GM21576 (cell line): ENCODE measurements around the gene ATP1A3.

Experiments
- ATAC-seq: cut with Tn5 transposase; IDR thresholded peaks from one replicate; pipeline ENCODE4 v1.9.1; 2021; ENCODE audit warnings: mild to moderate bottlenecking, moderate library complexity; ENCODE audit not compliant: unreplicated experiment

ATP1A3 gene

DNA sequence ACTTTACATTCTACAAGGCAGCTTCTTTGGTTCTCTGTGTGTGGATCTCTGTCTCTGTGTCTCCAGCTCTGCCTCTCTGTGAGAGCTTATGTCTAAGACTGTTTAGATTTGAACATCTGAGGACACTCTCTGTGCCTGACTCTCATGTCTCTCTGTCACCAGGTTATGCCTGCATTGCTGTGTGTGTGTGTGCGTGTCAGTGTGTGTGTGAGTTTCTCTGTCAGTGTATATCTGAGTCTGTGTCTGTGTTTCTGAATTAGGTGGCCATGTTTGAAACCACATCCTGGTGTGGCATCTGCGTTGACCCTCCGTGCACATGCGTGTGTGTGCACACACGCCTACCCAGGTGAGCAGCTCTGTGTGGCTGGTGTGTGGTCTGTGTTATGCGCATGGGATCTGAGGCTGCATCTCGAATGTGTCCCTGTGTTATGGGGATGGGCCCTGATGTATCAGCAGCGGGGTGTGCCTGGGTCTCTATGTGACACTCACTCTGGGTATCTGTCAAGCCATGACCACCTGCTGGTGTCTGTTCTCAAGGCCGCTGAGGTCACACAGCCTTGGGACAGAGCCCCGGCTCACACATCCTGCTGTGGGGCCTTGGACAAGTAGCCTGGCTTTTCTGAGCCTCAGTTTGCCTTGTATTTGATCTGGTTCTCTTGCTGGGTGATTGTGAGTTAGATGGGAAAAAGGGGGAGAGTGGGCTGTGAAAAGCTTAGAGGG, 6.7 kb downstream of the ATP1A3 start:
- no peak for ATAC-seq

DNA sequence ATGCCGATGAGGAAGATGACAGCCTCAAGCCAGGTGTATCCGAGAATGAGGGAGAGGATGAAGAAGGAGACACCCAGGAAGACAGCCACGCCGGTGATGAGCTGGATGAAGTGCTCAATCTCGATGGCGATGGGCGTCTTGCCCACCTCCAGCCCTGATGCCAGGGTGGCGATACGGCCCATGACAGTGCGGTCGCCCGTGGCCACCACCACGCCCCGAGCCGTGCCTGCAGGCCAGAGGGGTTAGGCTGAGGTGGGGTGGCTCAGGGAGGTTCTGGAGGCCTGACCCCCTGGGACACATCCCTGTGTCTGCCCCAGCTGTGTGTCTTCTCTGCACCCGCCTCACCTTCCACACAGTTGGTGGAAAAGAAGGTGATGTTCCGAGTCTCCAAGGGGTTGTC, 9.1 kb downstream of the ATP1A3 start:
- ATAC-seq = no peak

DNA sequence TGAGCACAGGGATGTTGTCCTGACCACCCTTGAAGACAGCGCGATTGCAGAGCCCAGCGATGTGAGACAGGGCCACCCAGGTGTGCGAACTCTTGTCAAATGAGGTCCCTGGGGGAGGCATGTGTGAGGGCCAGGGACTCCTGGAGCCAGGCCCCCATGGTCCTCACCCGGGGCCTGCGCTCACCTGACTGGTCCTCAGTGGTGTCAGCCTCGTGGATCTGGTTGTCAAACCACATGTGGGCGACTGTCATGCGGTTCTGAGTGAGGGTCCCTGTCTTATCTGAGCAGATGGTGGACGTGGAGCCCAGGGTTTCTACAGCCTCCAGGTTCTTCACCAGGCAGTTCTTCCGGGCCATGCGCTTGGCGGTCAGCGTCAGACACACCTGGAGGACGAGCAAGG, 12.3 kb downstream of the ATP1A3 start:
- ATAC-seq = no peak

DNA sequence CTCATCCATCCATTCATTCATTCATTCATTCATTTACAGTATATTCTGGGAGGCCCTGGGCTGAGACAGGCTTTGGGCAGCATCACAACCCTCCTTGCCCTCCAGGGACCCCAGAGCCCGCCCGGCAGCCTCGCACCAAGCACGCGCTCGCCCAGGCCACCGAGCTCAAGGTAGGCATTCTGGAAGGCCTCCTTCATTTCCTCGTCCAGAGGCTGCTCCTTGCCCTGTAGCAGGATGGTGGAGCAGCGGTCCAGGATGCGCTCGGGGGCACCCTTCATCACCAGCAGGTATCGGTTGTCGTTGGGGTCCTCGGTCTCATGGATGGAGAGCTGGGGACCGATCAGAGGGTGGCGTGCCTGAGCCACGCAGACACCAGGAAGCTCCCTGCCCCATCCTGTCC, 15.6 kb downstream of the ATP1A3 start:
- no peak for ATAC-seq

DNA sequence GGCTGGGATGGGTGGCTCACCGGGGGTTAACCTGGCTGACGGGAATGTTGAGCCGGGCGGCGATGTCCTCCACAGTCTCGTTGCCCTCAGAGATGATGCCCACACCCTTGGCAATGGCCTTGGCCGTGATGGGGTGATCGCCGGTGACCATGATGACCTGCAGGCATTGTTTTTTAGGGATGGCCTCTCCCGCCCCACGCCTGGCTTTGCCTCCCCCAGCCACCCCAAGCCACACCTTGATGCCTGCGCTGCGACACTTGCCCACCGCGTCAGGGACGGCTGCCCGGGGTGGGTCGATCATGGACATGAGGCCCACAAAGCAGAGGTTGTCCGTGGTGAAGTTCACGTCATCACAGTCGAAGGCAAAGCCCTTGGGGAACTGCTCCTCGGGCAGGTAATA, 16.1 kb downstream of the ATP1A3 start:
- no peak for ATAC-seq

DNA sequence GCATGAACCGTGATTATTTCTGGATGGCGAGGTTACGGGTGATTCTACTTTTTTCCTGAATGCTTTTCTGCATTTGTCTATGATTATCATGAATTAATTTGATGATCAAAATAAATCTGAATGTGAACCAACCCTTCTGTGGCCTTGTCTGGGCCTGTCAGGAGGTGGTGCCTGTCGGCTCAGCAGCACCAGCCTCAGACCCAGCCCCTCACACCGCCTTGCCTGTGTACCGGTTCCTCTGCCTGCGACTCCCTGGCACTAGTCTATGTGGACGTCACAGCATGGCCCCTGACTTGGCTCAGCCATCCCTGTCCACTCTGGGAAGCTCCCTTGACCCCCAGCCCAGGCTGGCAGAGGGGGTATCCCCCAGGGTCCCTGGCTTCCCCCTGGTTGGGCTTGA, 19.4 kb downstream of the ATP1A3 start:
- ATAC-seq = no peak

DNA sequence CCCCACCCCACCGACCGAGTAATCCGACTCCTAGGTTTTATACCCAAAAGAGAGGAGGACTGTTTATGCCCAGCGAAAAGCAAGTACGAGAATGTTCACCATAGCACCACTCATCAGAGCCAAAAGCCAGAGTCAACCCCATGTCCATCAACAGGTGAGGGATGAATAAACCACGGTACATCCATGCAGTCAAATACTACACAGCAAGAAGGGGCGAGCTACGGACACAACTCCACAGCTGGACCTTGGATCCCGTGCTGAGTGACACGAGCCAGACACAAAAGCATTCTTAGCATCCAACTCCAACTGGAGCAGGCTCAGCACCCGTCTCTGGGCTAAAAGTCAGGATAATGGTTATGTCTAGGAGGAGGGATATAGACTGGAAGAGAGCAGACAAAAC, 22.7 kb downstream of the ATP1A3 start:
- no peak for ATAC-seq

DNA sequence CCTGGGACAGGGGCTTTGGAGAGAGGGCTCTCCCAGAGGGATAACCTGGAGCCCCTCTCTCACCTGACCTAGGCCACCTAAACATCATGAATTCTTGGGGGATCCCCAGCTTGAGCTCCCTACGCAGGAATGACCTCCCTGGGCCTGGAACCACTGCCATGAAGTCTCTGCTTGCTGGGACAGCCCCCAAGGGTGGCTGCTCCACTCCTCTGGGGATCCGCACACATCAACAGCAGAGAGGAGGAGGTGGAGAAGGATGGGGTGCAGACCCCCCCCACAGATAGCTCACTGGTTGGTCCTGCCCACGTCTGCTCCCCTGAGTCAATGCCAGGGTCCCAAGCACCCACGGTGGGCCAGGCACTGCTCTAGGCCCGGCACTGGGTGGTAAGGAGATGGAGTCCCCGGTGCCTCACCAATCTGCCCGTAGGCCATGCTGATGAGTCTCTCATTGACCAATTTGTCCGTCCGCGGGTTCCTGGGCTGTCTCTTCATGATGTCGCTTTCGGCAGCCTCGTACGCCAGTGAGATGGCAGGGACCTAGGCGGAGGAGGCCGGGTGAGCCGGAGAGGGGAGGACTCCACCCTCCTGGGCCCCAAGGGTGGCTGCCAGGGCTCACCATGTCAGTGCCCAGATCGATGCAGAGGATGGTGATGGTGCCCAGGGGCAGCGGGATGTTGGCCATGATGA, 24.1 kb downstream of the ATP1A3 start:
- no peak for ATAC-seq

DNA sequence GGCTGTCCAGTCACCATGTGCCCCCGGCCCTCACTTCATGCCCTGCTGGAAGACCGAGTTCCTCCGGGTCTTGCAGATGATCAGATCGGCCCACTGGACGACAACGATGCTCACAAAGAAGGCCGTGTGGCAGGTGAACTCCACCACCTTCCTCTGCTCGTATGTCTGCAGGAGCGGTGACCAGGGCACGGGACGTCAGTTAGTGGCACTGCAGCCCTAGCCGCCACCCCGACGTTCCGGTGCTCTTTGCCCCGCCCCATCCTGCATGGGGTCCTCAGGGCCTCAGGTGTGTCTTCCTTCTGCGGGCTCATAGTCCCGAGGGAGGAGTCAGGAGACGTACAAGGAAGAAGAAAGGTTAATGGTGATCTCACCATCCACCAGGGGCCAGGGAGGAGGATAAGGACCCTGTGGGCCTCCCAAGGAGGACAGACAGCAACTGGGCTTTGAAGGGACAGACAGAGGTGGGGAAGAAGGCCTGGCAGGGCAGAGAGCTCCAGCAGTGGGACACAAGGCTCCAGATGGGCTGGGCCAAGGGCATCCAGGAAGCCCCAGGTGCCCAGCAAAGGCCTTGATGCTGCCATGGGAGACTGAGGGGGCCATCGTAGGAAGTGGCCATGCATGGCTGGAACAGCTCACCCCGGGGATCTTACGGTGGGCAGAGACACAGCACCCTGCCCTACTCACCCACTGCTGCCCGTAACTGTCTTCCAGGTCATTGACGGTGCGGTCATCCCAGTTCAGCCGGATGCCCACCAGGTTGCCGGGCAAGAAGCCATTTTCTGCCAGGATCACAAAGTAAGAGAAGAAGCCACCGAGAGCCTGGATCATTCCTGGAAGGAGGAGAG, 25.1 kb downstream of the ATP1A3 start:
- ATAC-seq = no peak

DNA sequence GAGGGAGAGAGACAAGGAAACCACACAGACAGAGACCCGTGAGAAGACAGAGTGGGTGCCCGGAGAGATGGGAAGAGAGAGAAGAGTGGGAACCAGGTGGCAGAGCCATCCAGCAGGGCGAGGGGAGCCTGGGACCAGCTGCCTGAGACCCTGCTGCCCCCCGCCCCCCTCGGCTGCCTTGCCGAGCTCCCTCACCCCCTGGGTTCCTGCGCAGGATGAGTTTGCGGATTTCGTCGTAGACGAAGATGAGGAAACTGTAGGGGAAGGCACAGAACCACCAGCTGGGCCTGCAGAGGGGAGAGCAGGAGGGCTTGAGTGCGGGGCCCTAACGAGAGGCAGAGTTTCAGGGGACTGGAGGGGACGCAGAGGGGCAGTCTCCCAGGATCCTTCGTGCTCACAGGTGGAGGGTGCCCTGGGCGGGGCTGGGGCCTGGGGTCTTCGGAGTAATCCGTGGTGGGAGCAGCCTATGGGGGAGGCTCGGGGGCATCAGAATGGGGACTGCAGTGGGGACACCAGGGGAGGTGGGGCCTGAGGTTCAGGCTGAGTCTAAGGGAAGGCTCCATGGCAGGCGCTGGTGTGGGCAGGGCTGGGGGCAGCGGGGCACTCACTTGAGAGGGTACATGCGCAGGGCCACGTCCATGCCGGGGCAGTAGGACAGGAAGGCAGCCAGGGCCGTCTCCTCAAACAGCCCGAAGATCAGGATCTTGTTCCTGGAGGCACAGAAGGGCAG, 26.8 kb downstream of the ATP1A3 start:
- no peak for ATAC-seq

DNA sequence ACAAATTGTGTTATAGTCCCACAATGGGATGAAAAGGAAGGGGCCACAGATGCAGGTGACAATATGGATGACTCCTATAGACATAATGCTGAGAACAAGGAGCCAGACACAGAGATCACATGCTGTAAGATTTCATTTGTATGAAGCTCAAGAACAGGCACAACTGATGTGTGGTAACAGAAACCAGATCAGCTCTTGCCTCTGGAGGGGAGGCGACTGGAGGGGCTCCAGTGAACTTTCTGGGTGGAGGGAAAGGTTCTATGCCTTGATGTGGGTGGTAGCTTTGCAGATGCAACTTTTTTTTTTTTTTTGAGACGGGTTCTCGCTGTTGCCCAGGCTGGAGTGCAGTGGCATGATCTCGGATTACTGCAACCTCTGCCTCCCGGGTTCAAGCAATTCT, 28.9 kb downstream of the ATP1A3 start:
- ATAC-seq = no peak

DNA sequence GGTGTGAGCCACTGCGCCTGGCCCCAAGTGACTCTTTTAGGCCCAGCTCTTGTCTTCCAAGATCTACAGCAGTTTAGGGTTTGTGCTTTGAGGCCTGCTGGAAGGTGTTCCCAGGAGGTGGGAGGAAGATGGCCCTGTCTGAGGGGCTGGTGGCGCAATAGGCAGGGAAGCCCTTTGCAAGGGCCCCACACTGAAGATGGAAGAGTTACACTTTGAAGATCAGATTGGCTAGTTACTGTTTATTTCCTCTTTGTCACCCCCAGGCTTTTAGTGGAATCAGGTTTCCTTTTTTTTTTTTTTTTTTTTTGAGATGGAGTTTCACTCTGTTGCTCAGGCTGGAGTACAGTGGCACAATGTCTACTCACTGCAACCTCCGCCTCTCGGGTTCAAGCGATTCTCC, 33.1 kb downstream of the ATP1A3 start:
- ATAC-seq = no peak

DNA sequence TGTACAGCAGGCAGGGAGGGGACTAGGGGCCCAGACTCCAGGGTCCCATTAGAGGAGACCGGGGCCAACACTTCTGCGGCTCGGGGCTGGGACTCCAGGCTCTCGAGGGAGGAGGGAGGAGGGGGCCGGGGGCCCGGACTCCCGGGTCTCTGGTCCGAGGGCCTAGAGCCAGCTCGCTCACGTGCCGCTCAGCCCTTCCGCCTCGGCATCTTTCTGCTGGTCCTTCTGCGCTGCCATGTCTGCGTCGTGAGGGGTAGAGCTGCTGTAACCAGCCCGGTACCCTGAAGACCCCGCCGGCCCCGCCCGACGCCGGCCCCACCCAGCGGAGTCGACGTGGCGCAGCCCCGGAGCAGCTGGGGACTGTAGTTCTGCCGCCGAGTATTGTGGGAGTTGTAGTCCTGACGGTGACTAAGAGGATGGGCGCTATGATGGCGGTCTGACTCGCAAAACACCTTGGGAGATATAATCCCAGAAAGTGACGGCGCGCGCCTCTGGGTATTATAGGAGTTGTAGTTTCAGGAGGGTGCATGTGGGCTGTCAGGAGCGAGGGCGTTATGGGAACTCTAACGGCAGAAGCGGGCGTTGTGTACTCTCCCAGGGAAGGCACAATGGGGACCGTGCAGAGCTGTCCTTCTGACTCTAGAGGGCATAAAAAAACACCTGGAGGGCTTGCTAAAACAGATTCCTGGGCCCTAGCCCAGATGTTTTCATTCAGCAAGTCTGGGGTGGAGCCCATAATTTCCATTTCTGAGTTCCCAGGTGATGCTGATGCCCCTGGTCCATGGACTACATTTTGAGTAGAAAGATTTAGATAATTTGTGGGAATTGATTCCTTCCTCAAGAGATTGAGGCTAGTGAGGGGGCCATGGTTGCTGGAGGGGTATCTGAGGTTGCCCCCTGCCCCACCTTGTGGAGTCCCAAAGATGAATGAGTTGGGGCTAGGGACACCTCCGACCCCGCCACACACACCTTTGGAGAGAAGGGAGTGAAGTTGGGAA, 34.7 kb downstream of the ATP1A3 start, which contains the start of gene RABAC1:
RABAC1 (minus strand) TSS at position 266 of the 998 bp plus-strand sequence; CDS start at position 237, 29 bp downstream.
- peak; percentile 76 for ATAC-seq

DNA sequence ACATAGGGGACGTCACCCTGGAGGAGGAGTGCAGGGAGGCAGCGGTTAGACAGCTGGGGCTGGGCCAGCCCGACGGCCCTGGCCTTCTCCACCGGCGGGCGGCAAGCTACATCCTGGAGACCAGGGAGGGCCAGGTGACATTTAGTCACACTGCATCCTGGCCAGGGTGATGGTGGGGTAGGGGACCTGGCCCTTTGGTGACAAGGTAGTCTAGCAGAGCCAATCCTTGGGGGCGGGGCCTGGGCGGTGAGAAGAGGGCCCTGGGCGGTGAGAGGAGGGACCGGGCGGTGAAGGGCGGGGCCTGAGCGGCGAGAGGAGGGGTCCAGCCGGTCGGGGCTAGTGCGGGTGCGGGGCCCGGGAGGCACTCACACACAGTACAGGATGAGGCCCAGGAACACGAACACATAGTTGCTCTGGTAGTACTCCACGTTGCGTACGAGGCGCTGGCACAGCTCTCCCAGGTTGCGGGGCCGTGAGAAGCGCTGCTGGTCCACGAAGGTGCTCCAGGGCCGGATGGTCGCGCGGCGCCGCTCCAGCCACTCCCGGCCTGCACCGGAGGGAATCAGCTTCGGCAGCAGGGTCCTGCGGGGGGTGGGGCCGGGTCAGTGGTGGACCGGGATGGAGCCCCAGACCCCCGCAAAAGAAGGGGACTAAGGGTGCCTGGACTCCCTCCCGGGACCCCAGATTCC, 35.5 kb downstream of the ATP1A3 start:
- ATAC-seq = peak; percentile 46

DNA sequence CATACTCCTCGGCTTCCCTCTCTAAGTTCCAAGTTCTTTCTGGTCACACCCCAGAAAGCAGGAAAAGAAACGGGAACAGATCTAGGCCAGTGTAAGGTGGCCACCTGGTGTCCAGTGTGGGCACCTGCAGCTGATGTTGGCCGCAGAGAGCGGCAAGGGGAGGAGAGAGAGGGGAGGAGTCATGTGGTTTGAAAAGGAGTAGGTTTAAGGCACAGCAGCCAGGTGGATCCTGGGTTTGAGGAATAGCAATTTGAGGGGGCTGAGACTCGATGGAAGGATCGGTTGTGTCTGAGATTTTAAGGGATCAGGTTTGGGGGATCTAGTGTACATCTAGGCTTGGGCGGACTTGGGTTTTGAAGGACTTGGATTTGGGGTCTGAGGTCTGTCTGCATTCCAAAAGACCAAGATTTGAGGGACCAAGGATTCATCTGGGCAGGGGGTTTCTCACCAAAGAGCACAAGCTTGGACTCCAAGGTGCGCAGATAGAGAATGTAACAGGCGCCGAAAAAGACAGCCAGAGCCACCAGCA, 36.1 kb downstream of the ATP1A3 start:
- ATAC-seq = no peak

DNA sequence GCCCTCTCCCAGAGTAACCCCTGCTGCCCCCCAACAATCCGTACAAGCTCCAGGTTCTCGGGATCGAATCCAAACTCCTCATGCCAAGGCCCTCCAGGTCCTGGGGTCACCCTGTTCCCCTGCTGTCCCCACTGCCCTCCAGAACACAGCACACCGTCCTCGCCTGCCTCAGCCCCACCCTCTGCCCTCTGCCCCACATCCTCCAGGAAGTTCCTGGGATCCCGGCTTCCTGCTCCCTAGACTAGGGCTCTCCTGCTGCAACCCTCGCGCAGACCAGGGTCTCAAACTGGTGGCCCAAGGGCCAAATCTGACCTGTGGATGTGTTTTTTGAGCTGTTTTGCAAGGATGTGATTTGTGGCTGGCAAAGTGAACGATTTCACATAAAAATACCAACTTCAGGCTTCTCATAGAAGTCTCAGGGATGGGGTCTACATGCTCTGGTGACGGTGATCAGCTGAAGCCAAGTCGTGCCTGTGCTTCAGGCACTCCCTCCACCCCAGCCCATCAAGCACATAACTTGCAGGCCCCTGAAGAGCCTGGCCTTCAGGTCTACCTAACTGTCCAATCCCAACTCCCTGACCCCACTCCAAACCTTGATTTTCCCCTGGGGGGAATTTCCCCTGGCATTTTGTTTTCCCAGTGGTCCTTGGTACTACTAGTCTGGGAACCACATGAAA, 36.7 kb downstream of the ATP1A3 start:
- no peak for ATAC-seq

DNA sequence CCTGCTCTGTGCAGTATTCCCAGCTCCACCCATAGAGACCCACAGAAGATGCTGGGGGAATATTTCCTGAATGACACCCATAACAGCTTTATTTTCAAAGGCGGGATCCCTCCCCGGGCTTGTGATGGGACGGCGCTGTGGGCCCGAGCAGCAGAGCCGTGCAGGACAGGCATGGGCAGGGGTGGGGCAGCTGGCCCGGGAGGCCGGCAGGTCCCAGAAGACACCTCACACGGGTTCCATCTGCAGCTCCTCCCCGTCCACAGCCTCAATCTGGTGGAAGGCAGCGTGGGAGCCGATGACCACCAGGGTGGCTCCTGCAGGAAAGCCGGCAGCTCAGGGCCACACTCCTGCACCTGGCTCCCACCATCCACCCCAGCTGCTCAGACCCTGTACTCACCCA, 37.4 kb downstream of the ATP1A3 start:
- no peak for ATAC-seq

DNA sequence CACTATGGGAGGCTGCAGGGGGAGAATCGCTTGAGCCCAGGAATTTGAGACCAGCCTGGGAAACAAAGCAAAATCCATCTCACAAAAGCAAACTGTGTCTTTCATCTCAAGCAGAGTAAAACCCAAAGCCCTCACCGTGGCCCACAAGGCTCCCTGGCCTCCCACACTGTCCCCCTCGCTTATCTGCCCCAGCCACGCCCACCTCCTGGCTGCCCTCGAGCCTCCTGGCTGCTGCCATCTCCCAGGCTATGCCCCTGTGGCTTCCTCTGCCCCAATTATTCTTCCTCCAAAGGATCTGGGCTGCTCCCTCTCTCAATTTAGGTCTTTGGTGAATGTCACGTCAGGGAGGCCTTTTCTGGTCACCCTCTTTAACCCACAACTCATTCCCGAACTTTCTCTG, 38.5 kb downstream of the ATP1A3 start:
- no peak for ATAC-seq
